Measurements from ENCODE around the gene RHOJ.

- no peak for TF ChIP-seq CTCF (IDR thresholded peaks at IDR 0.05)
- TF ChIP-seq POLR2A (IDR thresholded peaks at IDR 0.05): no peak
Measured at GRCh38 chr14:63231766-63232165, 27.5 kb downstream of the RHOJ start.
